Natural killer cell treated with Interleukin-12 subunit alpha and Interleukin-12 subunit beta and Interleukin-15 and Interleukin-18, amount 100 ng/mL, for 72 hours (primary cell): Measurements from ENCODE around the gene PDE3A. TPM values are rescaled to one million over a fixed set of nuclear protein-coding genes. Genes with fewer than 3 reads are reported as not detected.
"Not testable (repeated sequence)": the region's sequence is repeated elsewhere in the genome, so short reads cannot be mapped to it uniquely, and the experiment has no call there.

Source experiments
- ATAC-seq, 2 donors: fragments of 150-1000 bp; cut with Tn5 transposase in 1 of 2; sonication (Bioruptor Pico), chemical (Tn5 transposase) in 1 of 2; 2 replicates each; pipeline ENCODE4 v1.10.0; 2021
- DNase-seq: peaks from one replicate; pipeline ENCODE4 v3.0.0; 2022; ENCODE audit warnings: low spot score
- H3K27ac Mint-ChIP-seq, 2 donors: 1 replicate in 1 of 2; 2 replicates in 1 of 2; pipeline ENCODE4 v1.8.0; 2022; ENCODE audit warnings: mixed read lengths in 2 of 2, mild to moderate bottlenecking in 1 of 2, moderate library complexity in 1 of 2
- H3K27me3 Mint-ChIP-seq, 2 donors: 1 replicate in 1 of 2; 2 replicates in 1 of 2; pipeline ENCODE4 v1.8.0; 2022; ENCODE audit warnings: mixed read lengths in 2 of 2
- H3K36me3 Mint-ChIP-seq: one replicate; pipeline ENCODE4 v1.8.0; 2022; ENCODE audit warnings: mixed read lengths
- H3K4me1 Mint-ChIP-seq, 2 donors: 1 replicate in 1 of 2; 2 replicates in 1 of 2; pipeline ENCODE4 v1.8.0; 2022; ENCODE audit warnings: low read depth in 2 of 2, mixed read lengths in 2 of 2, mild to moderate bottlenecking in 1 of 2
- H3K4me3 Mint-ChIP-seq: one replicate; pipeline ENCODE4 v1.8.0; 2022; ENCODE audit warnings: mixed read lengths
- H3K9me3 Mint-ChIP-seq: 2 replicates; pipeline ENCODE4 v1.8.0; 2022; ENCODE audit warnings: mixed read lengths
- total RNA-seq, 2 donors: library from RNA; stranded (reverse); gene quantifications; one replicate each; pipeline ENCODE4 v1.2.3, GENCODE V29; 2022

The PDE3A gene
- total RNA-seq, 2 donors from 2014 or later: not detected

GRCh38 chr12:20590570-20590969 is 222.2 kb downstream of the PDE3A start:
- Mint-ChIP-seq H3K4me1 (no peaks in the 10 kb centered on the region), H3K4me3 (no peak overlapping the region), H3K27me3 (no peaks in the 10 kb centered on the region), H3K27ac (no peak overlapping the region), H3K9me3 (no peaks in the 10 kb centered on the region), H3K36me3 (no peaks in the 10 kb centered on the region)
- DNase-seq (no peak), ATAC-seq (no peak)

- no peak overlapping the region for H3K4me3 Mint-ChIP-seq
- no peaks in the 10 kb centered on the region for H3K4me1 Mint-ChIP-seq
- H3K27ac Mint-ChIP-seq: no peak overlapping the region
- H3K27me3 Mint-ChIP-seq: no peaks in the 10 kb centered on the region
- no peaks in the 10 kb centered on the region for H3K36me3 Mint-ChIP-seq
- DNase-seq: no peak
- no peaks in the 10 kb centered on the region for H3K9me3 Mint-ChIP-seq
- no peak for ATAC-seq
These were observed 224.2 kb downstream of the PDE3A start for GRCh38 chr12:20592556-20592955.

- Mint-ChIP-seq H3K36me3 (no peaks in the 10 kb centered on the region), H3K27me3 (no peaks in the 10 kb centered on the region), H3K4me1 (no peaks in the 10 kb centered on the region), H3K9me3 (no peaks in the 10 kb centered on the region), H3K4me3 (no peak overlapping the region), H3K27ac (no peak overlapping the region)
- no peak for ATAC-seq
- no peak for DNase-seq
These were observed 225.3 kb downstream of the PDE3A start for GRCh38 chr12:20593611-20594010.

DNA sequence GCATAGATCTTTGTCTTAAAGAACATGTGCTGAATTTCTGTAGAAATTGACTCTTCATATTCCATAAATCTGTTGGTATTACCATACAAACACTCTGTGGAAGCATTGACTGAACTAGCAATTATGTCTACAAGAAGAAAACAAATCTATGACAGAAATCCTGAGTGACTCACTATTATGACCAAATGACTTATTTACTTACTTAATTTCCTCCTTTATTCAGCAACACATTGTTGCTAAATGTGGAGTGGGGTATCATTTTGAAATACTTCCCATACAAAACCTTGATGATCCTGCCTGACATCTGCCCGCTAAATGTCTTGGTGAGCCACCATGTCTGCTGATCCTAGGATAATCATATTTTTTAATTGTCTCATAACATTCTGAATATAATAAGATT is 227.7 kb downstream of the PDE3A start:
- no peaks in the 10 kb centered on the region for H3K27me3 Mint-ChIP-seq
- no peak overlapping the region for H3K27ac Mint-ChIP-seq
- H3K4me1 Mint-ChIP-seq: no peaks in the 10 kb centered on the region
- no peak for ATAC-seq
- DNase-seq: no peak
- no peaks in the 10 kb centered on the region for H3K9me3 Mint-ChIP-seq
- H3K4me3 Mint-ChIP-seq: no peak overlapping the region
- no peaks in the 10 kb centered on the region for H3K36me3 Mint-ChIP-seq

- no peaks in the 10 kb centered on the region for H3K27me3 Mint-ChIP-seq
- H3K9me3 Mint-ChIP-seq: no peaks in the 10 kb centered on the region
- H3K4me3 Mint-ChIP-seq: no peak overlapping the region
- H3K27ac Mint-ChIP-seq: no peak overlapping the region
- DNase-seq (no peak), ATAC-seq (no peak)
- H3K4me1 Mint-ChIP-seq: no peaks in the 10 kb centered on the region
- H3K36me3 Mint-ChIP-seq: no peaks in the 10 kb centered on the region
These were observed 231.4 kb downstream of the PDE3A start for GRCh38 chr12:20599757-20600156.

- DNase-seq: no peak
- H3K27me3 Mint-ChIP-seq: no peaks in the 10 kb centered on the region
- no peaks in the 10 kb centered on the region for H3K4me1 Mint-ChIP-seq
- H3K36me3 Mint-ChIP-seq: no peaks in the 10 kb centered on the region
- no peaks in the 10 kb centered on the region for H3K9me3 Mint-ChIP-seq
- no peak for ATAC-seq
- no peak overlapping the region for H3K4me3 Mint-ChIP-seq
- H3K27ac Mint-ChIP-seq: no peak overlapping the region
These were observed 233.4 kb downstream of the PDE3A start for GRCh38 chr12:20601668-20602280.

DNA sequence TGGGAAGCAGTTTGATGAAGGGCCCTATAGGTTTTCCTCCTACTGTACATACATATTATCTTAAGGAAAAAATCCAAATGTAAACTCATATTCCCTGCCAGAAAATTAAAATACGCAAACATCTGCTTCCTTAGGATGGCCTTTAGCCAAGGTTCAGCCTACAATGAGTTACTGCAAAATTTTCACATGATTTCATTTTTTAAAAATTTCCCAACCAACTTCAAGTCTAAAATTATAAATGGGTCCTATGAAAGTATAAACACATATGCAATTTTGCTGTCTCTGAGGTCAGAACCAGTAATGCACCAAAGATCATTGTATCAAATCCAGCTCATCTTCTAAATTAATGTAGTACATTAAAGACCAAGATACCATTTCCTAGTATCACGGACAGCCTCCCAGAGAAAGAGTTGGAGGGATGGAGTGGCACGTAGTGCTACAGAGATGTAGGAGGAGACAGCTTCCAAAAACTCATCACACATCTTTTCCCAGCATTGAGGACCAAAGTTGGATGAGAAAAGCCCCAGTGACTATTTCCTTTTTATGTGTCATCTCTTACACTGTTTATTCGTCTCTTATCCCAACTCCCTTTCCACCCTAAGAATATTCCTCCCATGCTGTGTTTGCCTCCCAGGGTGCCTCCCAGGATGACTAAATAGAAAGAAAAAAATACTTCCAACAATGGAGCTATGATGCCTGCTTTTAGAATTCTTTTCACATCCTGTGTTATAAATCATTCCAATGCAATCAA is 234.5 kb downstream of the PDE3A start:
- H3K4me3 Mint-ChIP-seq: no peak overlapping the region
- DNase-seq (no peak), ATAC-seq (no peak)
- H3K4me1 Mint-ChIP-seq: no peaks in the 10 kb centered on the region
- H3K27ac Mint-ChIP-seq: no peak overlapping the region
- no peaks in the 10 kb centered on the region for H3K36me3 Mint-ChIP-seq
- H3K27me3 Mint-ChIP-seq: no peaks in the 10 kb centered on the region
- no peaks in the 10 kb centered on the region for H3K9me3 Mint-ChIP-seq

DNA sequence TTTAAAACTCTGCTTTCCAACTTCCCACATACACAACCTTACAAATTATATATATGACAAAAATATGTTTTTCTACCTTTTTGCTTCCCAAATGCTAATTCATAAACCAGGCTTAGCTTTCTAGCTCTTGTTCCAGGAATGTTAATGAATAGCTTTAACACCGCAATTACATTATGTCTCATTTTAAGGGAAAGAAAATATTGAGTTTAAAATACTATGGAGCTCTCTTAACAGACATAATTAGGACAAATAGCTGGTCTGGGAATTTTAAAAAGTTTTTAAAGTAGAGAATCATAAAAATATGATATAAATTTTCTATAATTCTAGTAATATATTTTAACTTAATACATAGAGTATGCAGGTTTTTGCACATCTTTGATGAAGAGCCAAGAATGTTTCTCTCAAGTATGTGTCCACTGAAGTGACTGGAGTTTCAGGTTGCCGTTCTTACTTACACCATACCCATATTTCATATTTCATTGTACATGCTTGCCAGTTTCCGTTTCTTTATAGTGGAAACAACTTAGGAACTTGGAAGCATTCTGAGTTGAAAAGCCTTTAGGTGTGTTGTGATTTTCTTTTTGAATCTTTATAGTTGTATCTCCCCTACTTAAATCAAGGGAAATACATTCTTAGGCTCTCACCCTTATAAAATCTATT is 236.2 kb downstream of the PDE3A start:
- DNase-seq (no peak), ATAC-seq (no peak)
- no peaks in the 10 kb centered on the region for H3K27me3 Mint-ChIP-seq
- no peaks in the 10 kb centered on the region for H3K36me3 Mint-ChIP-seq
- no peaks in the 10 kb centered on the region for H3K4me1 Mint-ChIP-seq
- no peaks in the 10 kb centered on the region for H3K9me3 Mint-ChIP-seq
- H3K27ac Mint-ChIP-seq: no peak overlapping the region
- H3K4me3 Mint-ChIP-seq: no peak overlapping the region

DNA sequence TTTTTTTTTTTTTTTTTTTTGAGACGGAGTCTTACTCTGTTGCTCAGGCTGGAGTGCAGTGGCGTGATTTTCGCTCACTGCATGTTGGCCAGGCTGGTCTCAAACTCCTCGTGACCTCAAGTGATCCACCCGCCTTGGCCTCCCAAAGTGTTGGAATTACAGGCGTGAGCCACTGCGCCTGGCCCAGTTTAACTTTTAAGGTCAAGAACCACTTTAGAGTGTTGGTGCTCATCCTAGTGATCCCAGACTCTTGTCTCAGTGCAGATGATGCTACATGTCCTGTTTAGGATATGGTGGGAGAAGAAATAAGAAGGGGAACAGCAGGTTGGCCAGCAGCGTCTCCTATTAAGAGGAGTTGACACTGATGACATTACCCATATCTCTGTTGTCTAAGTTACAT is 246.7 kb downstream of the PDE3A start:
- not testable (repeated sequence) for DNase-seq, H3K27me3 Mint-ChIP-seq, H3K4me3 Mint-ChIP-seq, H3K27ac Mint-ChIP-seq, ATAC-seq, H3K36me3 Mint-ChIP-seq, H3K4me1 Mint-ChIP-seq, H3K9me3 Mint-ChIP-seq

DNA sequence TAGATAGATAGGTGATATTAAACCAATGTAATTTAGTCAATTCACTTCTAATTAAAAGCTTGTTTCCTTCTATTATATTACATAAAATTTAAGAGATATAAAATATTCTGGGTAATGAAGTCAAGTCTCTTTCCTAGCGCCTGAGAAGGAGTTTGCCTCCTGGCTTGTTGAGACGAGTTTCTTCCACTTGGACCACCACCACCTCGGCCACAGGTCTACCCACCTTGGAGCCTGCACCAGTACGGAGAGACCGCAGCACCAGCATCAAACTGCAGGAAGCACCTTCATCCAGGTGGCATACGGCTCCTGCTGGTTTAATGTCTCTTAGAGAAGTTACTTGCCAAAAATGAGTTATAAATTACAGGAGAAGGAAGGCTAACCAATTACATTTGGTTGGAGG is 247.8 kb downstream of the PDE3A start:
- Mint-ChIP-seq H3K9me3 (no peaks in the 10 kb centered on the region), H3K4me1 (no peaks in the 10 kb centered on the region), H3K36me3 (no peaks in the 10 kb centered on the region), H3K27me3 (no peaks in the 10 kb centered on the region), H3K4me3 (no peak overlapping the region), H3K27ac (no peak overlapping the region)
- no peak for ATAC-seq
- DNase-seq: no peak

DNA sequence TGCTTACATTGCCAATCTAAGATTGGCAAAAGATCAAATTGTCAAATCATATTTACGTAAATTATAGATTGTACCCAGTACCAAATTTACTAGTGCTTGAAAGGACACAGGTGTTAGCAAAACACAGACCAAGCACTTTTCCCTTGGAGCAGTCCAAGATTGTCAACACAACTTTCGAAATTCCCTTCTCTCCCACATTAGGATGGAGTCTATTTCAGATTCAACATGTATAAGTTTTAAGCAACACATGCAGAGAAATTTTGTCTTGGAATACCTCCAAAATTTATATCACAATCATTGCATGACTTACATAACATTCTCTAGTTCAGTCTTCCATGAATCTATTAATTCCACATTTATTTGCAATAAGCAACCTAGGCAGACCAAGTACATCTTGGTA is 251.9 kb downstream of the PDE3A start:
- Mint-ChIP-seq H3K27ac (no peak overlapping the region), H3K9me3 (peaks cover 3% of the 10 kb centered on the region), H3K36me3 (no peaks in the 10 kb centered on the region), H3K4me3 (no peak overlapping the region), H3K4me1 (no peaks in the 10 kb centered on the region), H3K27me3 (no peaks in the 10 kb centered on the region)
- no peak for DNase-seq
- no peak for ATAC-seq

DNA sequence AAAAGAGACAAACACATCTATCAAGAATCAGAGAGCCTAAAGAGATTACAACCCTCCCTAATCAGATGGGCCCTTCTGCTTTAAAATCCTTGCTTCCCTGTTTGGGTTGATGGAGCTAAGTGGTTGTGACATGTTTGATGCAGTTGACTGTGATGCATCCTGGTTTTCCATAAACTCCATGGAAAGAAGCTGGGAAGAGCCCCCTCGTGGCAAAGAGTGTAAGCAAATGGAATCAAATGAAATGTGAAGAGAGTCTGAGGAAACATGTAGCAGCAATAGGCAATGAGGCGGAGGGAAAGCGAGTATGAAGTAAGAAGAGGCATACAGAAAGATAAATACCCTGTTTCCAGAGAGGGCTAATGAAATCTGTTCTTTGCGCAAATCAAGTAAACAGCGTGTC is 256.4 kb downstream of the PDE3A start:
- Mint-ChIP-seq H3K36me3 (no peaks in the 10 kb centered on the region), H3K27me3 (no peaks in the 10 kb centered on the region), H3K4me3 (no peak overlapping the region), H3K27ac (no peak overlapping the region), H3K4me1 (no peaks in the 10 kb centered on the region), H3K9me3 (peaks cover 3% of the 10 kb centered on the region)
- ATAC-seq: no peak
- no peak for DNase-seq

GRCh38 chr12:20625531-20625930 is 257.2 kb downstream of the PDE3A start:
- ATAC-seq (no peak), DNase-seq (no peak)
- H3K27me3 Mint-ChIP-seq: no peaks in the 10 kb centered on the region
- H3K4me3 Mint-ChIP-seq: no peak overlapping the region
- no peaks in the 10 kb centered on the region for H3K4me1 Mint-ChIP-seq
- no peaks in the 10 kb centered on the region for H3K36me3 Mint-ChIP-seq
- H3K27ac Mint-ChIP-seq: no peak overlapping the region
- H3K9me3 Mint-ChIP-seq: peaks cover 3% of the 10 kb centered on the region

DNA sequence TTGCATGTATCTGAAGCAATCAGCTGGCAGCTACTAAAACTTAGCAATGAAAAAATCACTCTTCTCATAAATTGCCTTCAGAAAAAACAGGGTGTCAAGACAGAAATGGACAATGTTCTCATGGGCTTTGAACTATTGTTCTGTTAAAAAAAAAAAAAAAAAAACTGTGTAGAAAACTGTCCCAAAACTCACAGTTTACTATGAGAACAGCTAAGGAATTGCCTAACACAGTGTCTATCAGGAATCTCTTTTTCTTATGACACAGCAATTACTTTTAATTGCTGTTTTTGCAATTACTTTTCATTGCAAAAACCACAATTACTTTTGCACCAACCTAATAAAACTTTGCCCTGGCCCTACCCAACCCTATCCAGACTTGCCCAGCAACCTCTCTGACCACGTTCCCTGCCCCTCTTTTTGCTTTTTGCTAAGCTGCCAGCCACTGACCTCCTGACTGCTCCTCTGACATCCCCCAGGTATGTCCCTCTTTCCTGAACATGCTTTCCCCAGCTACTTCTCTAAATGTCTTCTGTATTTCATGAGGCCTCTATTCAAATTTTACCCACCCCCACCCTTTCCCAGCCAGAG is 258.8 kb downstream of the PDE3A start:
- H3K36me3 Mint-ChIP-seq: no peaks in the 10 kb centered on the region
- H3K9me3 Mint-ChIP-seq: peaks cover 3% of the 10 kb centered on the region
- no peak for ATAC-seq

More for the DNA sequence above, 258.8 kb downstream of the PDE3A start:
- H3K4me3 Mint-ChIP-seq: no peak overlapping the region
- no peak overlapping the region for H3K27ac Mint-ChIP-seq
- DNase-seq: no peak
- H3K27me3 Mint-ChIP-seq: no peaks in the 10 kb centered on the region
- no peaks in the 10 kb centered on the region for H3K4me1 Mint-ChIP-seq
